ENCODE results near the gene TTC39A.
A peak's percentile ranks its signal among the peaks of the same experiment; 100 is the strongest.

TTC39A gene

DNA sequence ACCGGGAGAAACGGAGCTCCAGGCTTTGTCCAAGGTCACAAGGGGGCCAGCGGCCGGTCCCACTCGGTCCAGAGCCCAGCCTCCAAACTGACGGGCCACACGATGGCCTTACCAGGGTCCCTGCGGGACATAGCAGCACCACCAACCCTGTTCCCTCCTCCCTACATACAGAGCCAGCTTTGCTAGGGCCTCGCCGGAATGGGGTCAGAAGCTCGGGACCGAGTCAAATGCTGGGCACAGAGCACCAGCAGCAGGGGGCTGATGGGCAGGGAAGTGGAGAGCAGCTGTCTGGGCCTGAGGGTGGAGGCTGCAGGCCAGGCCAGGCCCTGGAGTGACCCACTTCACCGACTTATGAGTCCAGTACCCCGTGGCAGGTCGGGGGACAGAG, 14.9 kb upstream of the TTC39A start:
- Histone ChIP-seq H3K4me1 (ENCODE audit: insufficient read depth, low read length) (peaks cover 5% of the 10 kb centered on the region; the same call in 1 of the 2 replicates), H3K9me3 (ENCODE audit: control insufficient read depth, insufficient read depth, low read length) (no peaks in the 10 kb centered on the region), H3K36me3 (ENCODE audit: insufficient read depth, low read length) (no peaks in the 10 kb centered on the region), H3K9ac (ENCODE audit: low read depth, low read length) (peak overlapping the region; percentile 69; the same call in 1 of the 2 replicates)

DNA sequence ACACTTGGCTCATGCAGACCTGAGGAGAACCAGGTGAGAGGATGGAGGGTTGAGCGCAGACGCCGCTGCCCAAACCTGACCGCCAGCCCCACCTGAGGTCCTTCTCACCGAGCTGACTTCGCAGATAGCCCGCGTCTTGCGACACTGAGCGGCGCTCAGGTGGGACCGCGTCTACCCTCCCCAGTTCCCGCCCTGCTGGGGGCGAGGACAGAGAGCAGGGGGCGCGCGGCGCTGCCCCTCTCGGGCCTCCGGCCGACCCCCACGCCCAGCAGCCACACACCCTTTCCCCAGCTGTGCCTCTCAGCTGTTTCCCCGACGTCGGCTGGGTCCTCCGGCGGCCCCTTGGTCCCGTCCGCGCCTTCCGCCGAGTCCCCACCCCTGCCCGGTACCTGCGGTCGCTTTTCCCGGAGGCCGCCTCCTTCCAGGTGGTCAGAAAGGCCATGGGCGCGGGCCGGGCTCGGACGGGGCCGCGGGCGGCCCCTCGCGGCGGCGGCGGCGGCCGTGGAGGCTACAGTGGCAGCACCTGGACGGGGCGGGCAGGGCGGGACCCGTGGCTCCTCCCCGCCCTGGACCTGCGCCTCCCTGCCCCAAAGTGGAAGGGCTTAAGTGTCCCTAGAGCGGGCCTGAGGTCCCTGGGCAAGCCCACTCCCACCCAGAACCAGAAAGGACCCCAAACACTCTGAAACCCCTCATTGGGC, 14.4 kb upstream of the TTC39A start:
- H3K9me3 ChIP-seq (ENCODE audit: control insufficient read depth, insufficient read depth, low read length) = no peaks in the 10 kb centered on the region
- peaks cover 5% of the 10 kb centered on the region; the same call in 1 of the 2 replicates for H3K4me1 ChIP-seq (ENCODE audit: insufficient read depth, low read length)
- no peaks in the 10 kb centered on the region for H3K36me3 ChIP-seq (ENCODE audit: insufficient read depth, low read length)
- H3K9ac ChIP-seq (ENCODE audit: low read depth, low read length) = peak overlapping the region; percentile 69; the same call in 1 of the 2 replicates

DNA sequence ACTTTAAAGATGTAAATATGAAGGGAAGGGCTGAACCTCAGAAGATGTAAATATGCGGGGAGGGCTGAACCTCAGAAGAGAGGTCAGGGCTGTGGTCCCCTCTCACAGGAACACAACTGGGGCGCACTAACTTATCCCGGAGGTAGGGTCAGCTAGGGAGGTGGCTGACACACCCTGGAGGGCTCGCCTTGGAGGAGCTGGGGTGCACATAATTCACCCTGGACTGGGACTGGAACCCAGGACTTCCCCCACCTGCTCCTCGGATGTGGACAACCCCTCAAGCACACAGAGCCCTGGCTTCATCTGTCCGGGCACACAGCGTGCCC, 13.9 kb upstream of the TTC39A start:
- H3K9me3 ChIP-seq (ENCODE audit: control insufficient read depth, insufficient read depth, low read length) = no peaks in the 10 kb centered on the region
- no peaks in the 10 kb centered on the region for H3K36me3 ChIP-seq (ENCODE audit: insufficient read depth, low read length)
- H3K9ac ChIP-seq (ENCODE audit: low read depth, low read length) = peak overlapping the region; percentile 69; the same call in 1 of the 2 replicates
- peaks cover 5% of the 10 kb centered on the region; the same call in 1 of the 2 replicates for H3K4me1 ChIP-seq (ENCODE audit: insufficient read depth, low read length)

DNA sequence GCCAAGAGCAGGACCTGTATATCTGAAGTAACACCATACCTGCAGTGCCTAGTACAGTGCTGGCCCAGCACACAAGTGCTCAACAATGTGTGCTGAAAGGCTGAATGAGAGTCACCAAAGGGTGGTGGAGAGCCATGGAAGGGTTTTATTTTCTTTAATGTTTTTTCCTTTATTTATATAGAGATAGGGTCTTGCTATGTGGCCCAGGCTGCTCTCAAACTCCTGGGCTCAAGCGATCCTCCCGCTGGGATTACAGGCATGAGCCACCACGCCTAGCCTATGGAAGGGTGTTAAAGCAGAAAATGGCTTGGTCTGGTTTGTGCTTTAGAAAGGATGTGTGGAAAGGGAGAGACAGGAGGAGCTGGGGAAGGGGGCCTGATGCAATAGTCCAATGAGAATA, 13.3 kb upstream of the TTC39A start:
- peaks cover 5% of the 10 kb centered on the region; the same call in 1 of the 2 replicates for H3K4me1 ChIP-seq (ENCODE audit: insufficient read depth, low read length)
- H3K36me3 ChIP-seq (ENCODE audit: insufficient read depth, low read length) = no peaks in the 10 kb centered on the region
- no peak overlapping the region for H3K9ac ChIP-seq (ENCODE audit: low read depth, low read length)
- no peaks in the 10 kb centered on the region for H3K9me3 ChIP-seq (ENCODE audit: control insufficient read depth, insufficient read depth, low read length)

DNA sequence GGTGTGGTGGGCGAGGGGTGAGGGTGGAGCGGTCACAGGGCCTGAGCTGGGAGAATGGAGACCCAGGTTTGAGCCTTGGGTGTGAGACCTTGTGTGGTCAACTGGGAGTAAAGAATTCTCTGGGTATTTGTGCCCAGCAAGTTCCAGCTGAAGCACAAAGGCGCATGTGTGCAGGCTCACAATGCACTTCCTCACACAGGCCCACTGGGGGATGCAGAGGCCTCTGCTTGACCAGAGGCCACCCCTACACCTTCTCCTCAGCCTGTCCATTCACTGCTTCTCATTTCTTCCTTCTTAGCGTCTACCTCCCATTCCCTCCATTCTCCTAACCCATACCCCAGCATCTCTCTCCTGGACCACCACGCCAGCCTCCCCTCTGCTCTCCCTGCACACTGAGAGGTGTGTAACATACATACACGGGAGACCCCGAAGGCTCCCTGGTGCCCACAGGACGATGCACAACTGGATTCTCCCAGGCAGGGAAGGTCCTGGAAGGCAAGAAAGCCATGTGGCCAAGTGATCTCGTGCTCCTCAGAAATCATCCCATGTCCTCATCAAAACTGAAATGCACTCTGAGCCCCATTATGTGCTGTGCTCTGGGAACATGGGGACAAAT, 12.3 kb upstream of the TTC39A start:
- H3K9ac ChIP-seq (ENCODE audit: low read depth, low read length) = no peak overlapping the region
- H3K9me3 ChIP-seq (ENCODE audit: control insufficient read depth, insufficient read depth, low read length) = no peaks in the 10 kb centered on the region
- no peaks in the 10 kb centered on the region for H3K36me3 ChIP-seq (ENCODE audit: insufficient read depth, low read length)
- peaks cover 5% of the 10 kb centered on the region; the same call in 1 of the 2 replicates for H3K4me1 ChIP-seq (ENCODE audit: insufficient read depth, low read length)

DNA sequence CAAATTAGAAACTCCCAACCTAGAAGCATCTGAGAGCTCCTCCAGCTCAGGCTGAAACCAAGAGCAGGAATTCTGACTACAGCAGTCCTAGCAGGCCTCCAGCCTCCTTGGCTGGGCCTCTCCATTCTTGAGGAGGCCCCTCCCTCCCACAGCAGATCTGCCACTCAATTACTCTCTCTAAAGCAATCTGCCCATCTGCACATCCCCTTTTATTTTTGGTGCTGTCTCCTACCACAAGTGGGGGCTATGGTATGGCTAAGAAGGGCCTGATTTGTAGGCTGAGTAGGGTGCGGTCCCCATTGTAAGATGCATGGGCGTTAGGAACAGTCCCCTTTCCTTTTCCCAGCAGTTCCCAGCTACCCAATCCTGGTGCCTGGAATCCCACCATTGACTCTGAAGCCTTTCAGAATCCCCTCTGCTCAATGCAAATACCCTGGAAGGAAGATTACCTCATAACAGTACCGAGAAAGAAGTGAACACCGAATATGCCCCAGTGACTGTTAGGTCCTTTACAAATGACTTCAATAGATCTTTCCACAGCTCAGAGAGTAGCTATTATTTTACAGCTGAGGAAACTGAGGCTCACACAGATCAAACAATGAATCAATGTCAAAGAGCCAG, 11.6 kb upstream of the TTC39A start:
- Histone ChIP-seq H3K36me3 (ENCODE audit: insufficient read depth, low read length) (no peaks in the 10 kb centered on the region), H3K9me3 (ENCODE audit: control insufficient read depth, insufficient read depth, low read length) (no peaks in the 10 kb centered on the region), H3K4me1 (ENCODE audit: insufficient read depth, low read length) (peaks cover 5% of the 10 kb centered on the region; the same call in 1 of the 2 replicates), H3K9ac (ENCODE audit: low read depth, low read length) (no peak overlapping the region)

DNA sequence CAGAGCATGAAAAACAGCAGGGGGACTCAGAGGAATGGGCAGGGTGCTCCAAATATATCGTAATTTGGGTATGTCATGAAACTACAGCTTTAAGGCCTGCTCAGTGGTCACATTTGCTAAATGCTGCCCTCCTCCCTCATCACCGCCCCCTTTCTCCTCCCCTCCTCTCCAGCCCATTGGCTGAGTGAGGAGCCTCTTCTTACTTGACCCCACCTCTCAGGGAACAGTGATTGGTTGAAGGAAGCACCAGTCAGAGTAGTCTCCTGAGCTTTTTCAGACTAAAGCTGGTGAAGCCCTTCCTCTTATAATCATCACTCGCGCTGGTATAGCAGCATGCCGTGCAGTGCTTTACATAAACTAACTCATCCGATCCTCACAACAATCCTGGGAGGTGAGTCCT, 10.0 kb upstream of the TTC39A start:
- H3K36me3 ChIP-seq (ENCODE audit: insufficient read depth, low read length) = no peaks in the 10 kb centered on the region
- H3K9me3 ChIP-seq (ENCODE audit: control insufficient read depth, insufficient read depth, low read length) = no peaks in the 10 kb centered on the region
- H3K9ac ChIP-seq (ENCODE audit: low read depth, low read length) = no peak overlapping the region

DNA sequence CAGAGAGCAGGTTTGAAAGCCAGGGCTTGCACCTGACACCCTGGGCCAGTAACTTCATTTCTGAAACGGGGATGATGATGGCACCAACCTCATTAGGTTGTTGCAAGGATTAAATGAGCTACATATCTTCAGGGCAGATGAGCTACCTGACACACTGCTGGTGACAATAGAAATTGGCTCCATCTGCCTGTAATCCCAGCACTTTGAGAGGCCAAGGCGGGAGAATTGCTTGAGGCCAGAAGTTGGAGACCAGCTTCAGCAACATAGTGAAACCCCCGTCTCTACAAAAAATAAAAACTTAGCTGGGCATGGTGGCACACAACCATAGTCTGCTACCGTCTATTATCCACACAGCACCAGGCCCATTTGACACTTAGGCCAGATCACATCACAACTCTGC, 6.3 kb upstream of the TTC39A start:
- no peaks in the 10 kb centered on the region for H3K36me3 ChIP-seq (ENCODE audit: insufficient read depth, low read length)
- peaks cover 2% of the 10 kb centered on the region; the same call in 1 of the 2 replicates for H3K4me1 ChIP-seq (ENCODE audit: insufficient read depth, low read length)
- H3K9ac ChIP-seq (ENCODE audit: low read depth, low read length) = no peak overlapping the region
- H3K9me3 ChIP-seq (ENCODE audit: control insufficient read depth, insufficient read depth, low read length) = no peaks in the 10 kb centered on the region

More for the DNA sequence above, 10.0 kb upstream of the TTC39A start:
- H3K4me1 ChIP-seq (ENCODE audit: insufficient read depth, low read length) = peaks cover 3% of the 10 kb centered on the region; the same call in 1 of the 2 replicates

DNA sequence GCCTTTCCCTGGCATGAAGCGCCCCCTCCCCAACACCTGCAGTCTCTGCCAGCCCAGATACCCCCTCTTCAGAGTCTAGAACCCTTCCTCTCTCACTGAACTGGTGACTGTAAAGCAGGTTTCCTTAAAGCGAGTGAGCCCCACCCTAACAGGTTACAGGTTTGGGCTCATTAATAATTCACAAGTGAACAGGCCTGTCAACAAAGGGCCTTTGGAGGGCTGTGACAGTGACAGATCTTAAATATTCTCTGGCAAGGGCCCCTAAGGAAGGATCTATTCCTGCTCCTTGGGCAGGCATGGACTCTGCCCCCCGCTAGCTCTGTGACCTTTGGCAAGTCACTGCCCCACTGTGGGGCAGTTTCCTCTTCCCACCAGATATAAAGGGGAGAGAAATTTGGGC, 5.6 kb upstream of the TTC39A start:
- H3K9ac ChIP-seq (ENCODE audit: low read depth, low read length) = no peak overlapping the region
- peaks cover 6% of the 10 kb centered on the region; the same call in 1 of the 2 replicates for H3K4me1 ChIP-seq (ENCODE audit: insufficient read depth, low read length)
- H3K36me3 ChIP-seq (ENCODE audit: insufficient read depth, low read length) = no peaks in the 10 kb centered on the region
- H3K9me3 ChIP-seq (ENCODE audit: control insufficient read depth, insufficient read depth, low read length) = no peaks in the 10 kb centered on the region

DNA sequence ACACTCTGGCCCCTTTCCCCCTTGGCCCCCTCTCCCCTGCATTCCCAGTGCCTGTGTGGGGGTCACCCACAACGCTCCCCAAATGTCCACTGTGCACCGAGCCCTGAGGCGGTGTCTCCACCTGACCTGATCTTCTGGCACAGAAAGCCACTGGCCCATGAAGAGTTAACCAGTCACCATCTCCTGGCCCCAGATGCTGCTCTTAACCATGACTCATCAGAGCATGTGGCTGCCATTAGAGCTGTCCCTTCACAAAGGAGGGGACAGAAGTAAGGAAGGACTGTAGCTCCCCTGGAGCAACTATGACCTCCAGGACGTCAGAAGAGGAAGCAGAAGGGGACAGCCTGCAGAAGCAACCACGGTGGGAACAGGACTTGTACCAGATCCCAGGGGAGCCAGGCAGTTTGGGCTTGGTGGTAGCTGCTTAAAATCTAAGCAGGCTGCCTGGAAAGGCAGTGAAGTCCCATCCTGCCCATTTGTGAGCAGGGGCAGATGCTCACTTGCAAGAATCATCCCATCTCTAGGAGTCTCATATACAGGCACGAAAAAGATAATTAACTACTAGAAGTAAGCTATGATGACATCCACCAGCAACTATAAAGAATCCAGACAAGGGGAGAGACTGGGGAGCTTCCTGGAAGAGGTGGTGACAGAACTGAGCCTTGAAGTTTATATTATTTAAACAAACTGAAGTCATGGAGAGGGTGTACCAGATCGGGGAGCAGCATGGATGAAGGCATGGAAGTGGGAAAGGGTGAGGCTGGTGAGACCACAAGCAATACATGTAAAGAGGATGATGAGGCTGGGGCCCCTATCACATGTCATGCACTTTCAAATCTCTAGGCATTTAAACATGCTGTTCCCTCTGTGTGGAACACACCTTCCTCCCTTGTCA, 1.1 kb upstream of the TTC39A start:
- Histone ChIP-seq H3K9ac (ENCODE audit: low read depth, low read length) (peak overlapping the region; percentile 70), H3K9me3 (ENCODE audit: control insufficient read depth, insufficient read depth, low read length) (no peaks in the 10 kb centered on the region), H3K4me1 (ENCODE audit: insufficient read depth, low read length) (peaks cover 6% of the 10 kb centered on the region; the same call in 1 of the 2 replicates), H3K36me3 (ENCODE audit: insufficient read depth, low read length) (no peaks in the 10 kb centered on the region)

DNA sequence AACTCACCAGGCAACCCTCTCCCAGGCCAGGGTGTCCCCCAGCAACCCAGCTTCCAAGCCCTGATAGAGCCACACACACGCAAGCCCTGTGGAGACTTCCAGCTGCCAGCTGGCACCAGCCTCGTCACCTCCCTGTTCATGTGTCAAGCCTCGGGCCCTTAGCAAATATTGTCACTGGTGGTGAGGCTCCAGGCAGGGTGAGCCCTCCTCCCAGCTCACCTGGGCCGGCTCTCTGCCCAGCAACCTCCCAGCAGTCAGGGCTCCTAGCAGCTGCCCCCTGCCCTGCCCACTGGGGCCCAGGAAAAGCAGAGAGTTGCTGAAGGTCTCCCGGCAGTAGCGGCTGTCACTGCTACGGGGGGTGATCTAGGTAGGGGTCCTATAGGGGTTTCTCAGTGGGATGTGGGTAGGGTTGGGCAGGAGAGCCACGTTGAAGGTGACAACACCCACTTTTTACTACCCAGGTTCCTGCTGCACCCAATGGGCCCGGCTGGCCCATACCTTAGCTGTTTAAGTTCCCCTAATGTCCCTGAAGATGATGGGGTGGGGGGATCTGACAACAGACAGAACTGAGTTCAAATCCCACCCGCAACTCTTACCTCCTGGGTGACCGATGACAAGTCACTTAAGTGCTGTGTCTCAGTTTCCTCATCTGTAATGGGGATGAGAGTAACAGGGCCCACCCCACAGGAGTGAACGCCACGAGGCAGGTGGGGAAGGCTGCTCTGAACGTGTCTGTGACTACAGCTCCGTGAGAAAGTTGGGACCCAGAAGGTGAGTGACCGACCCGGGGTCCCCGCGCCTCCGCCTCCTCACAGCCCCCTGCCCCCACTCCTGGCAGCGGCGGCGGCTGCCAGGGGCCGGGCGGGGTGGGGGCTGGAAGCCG, 678 bp downstream of the TTC39A start:
- Histone ChIP-seq H3K4me1 (ENCODE audit: insufficient read depth, low read length) (peaks cover 15% of the 10 kb centered on the region; the same call in 1 of the 2 replicates), H3K9ac (ENCODE audit: low read depth, low read length) (peak overlapping the region; percentile 30; the same call in 1 of the 2 replicates), H3K36me3 (ENCODE audit: insufficient read depth, low read length) (no peaks in the 10 kb centered on the region), H3K9me3 (ENCODE audit: control insufficient read depth, insufficient read depth, low read length) (no peaks in the 10 kb centered on the region)

DNA sequence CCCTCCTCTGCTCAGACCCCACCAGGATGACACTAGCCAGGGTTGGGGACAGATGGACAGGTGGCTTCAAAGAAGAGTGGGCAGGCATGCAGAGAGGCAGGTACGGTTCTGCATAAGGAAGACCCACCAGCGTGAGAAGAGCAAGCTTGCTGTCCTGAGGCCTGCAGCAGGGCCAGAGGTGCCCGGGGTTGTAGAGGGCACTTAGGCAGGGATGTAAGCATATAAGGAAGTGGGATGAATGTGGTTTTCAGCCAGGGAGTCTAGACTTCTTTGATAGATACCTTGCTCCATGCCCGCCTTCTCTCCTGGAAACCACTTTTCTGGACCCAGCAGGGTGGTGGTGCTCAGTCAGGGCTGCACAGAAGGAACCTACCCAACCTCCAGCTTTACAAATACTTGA, 1.4 kb downstream of the TTC39A start:
- H3K9me3 ChIP-seq (ENCODE audit: control insufficient read depth, insufficient read depth, low read length) = no peaks in the 10 kb centered on the region
- H3K9ac ChIP-seq (ENCODE audit: low read depth, low read length) = no peak overlapping the region
- H3K4me1 ChIP-seq (ENCODE audit: insufficient read depth, low read length) = peaks cover 15% of the 10 kb centered on the region; the same call in 1 of the 2 replicates
- H3K36me3 ChIP-seq (ENCODE audit: insufficient read depth, low read length) = no peaks in the 10 kb centered on the region

DNA sequence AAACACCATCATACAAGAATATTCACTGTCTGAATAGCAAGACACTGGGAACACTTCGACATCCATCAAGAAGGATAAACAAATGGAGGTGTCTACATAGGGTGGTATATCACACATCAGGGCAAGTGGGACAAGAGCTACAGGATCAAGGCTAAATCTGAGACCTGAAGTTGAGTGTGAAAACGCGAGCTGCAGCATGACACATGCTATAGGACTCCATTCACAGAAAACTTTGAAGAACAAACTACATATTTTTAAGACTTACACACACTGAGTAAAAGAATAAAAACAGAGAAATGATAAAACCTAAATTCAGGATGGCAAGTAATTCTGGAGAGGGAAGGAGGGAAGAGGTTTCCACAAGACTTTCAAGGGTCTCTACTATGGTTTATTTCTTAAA, 2.1 kb downstream of the TTC39A start:
- Histone ChIP-seq H3K9ac (ENCODE audit: low read depth, low read length) (no peak overlapping the region), H3K9me3 (ENCODE audit: control insufficient read depth, insufficient read depth, low read length) (no peaks in the 10 kb centered on the region), H3K36me3 (ENCODE audit: insufficient read depth, low read length) (no peaks in the 10 kb centered on the region), H3K4me1 (ENCODE audit: insufficient read depth, low read length) (peaks cover 15% of the 10 kb centered on the region; the same call in 1 of the 2 replicates)

All from ES-I3 (cell line).